Fibroblast of peridontal ligament (primary cell): Measurements from ENCODE around the gene SRA1.
A peak's percentile ranks its signal among the peaks of the same experiment; 100 is the strongest.
"Not testable (repeated sequence)": the region's sequence is repeated elsewhere in the genome, so short reads cannot be mapped to it uniquely, and the experiment has no call there.

ENCODE experiments used
- DNase-seq: peaks from one replicate; pipeline ENCODE4 v3.0.0-alpha.2; 2010; ENCODE audit errors: extremely low read depth

Gene SRA1

DNA sequence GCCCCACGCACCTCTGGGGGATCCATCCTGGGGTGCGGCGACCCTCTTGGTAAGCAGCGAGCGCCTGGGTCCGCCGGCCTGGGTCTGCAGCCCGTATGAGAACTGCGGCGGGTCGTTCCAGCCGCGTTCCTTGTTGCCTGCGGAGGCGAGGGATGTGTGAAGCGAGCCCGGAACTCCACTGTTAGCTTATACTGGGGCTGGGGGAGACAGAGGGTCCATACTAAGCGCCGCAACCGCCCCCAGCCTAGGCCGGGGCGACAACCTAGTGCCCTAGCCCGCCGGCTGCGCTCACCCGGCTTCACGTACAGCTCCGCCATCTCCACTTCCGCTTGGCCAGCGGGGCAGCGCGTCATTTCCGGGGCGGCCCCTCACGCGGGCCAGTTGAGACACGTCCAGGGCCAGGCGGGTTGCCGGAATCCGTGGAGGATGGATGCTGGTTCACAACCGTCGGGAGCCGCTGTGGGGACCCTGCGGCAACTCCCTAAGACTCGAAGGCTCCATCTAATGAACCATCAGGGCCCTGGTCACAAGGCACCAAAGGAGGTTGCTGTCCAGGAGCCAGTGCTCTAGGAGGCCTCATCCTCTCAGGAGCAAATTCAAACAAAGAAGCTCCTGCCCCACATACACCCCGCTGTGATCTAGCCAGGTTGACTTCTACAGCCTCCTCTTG, at the start of gene SRA1:
Gene SRA1, minus strand, starts transcription at position 338 of the 670 bp plus-strand sequence. Its CDS starts 21 bp downstream, at position 317.
- peak; percentile 86 for DNase-seq

DNA sequence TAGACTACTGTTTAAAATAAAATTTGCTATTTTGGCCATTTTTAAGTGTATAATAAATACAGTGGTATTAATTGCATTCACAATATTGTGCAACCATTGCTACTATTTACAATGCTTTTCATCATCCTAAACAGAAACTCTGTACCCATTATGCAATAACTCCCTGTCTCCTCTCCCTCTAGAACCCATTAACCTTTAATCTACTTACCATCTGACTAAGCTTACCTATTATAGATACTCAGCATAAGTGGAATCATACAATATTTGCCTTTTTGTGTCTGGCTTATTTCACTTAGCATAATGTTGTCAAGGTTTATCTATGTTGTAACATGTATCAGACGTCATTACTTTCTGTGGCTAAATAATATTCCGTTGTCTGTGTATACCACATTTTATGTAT, 49.8 kb upstream of the SRA1 start:
- no peak for DNase-seq

DNA sequence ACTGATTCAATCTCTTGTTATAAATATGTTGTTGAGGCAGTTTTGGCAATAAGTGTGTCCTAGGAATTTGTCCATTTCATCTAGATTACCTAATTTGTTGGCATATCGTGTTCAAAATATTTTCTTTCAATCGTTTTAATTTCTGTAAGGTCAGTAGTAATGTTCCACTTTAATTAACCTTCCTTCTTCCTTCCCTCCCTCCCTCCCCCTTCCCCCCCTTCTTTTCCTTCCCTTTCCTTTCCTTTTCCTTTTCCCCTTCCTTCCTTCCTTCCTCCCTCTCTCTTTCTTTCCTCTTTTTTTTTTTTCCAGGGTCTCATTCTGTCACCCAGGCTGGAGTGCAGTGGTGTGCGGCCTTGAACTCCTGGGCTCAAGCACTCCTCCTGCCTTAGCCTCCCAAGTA, 48.6 kb upstream of the SRA1 start:
- DNase-seq, result no peak

DNA sequence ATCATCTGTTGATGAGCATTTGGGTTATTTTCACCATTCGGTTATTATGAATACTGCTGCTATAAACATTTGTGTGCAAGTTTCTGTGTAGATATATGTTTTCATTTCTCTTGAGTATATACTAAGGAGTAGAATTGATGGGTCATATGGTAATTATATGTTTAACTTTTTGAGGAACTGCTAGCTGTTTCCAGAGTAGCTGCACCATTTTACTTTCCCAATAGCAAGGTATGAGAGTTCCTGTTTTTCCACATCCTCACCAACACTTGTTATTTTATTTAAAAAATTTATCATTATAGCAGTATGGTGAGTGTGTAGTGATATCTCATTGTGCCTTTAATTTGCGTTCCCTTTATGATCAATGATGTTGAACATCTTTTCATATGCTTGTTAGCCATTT, 46.5 kb upstream of the SRA1 start:
- no peak for DNase-seq

DNA sequence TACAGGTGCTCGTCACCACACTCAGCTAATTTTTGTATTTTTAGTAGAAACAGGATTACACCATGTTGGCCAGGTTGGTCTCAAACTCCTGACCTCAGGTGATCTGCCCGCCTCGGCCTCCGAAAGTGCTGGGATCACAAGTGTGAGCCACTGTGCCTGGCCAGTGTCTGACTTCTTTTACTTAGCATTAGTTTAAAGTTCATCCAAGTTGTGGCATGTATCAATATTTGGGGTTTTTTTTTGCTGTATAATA, 46.1 kb upstream of the SRA1 start:
- DNase-seq, result not testable (repeated sequence)

DNA sequence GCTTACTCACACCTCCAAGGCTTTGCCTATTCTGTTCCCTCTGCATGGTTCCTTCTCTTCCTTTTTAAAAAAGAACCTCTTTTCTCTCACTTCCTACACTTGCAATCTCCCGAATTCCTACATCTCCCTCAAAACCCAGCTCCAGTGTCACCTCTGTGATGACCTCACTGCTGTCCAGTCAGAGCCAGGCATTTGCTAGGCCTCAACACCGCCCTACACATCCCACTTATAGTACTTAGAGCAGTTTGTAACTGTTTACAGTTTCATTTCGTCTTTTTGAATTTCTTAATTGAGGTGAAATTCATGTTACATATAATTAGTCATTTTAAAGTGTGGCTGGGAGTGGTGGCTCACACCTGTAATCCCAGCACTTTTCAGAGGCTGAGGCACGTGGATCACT, 44.9 kb upstream of the SRA1 start:
- no peak for DNase-seq

DNA sequence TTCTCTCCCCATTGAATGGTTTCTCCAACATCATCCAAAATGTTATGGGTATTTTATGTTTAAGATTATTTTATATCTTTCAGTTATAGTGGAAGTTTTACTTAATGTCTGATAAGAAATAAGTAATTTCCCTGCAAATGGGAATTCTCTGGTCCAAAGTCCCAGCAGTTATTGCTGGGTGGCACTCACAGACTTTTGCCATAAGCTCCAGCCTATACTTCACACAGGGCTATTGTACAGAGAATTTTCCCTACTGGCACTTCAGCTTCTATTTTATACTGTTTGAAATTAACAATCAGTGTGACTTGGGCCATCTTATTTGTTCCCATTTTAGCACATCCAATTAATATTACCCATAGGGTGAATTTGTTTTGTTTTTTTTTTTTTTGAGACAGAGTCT, 42.8 kb upstream of the SRA1 start:
- DNase-seq, result no peak

DNA sequence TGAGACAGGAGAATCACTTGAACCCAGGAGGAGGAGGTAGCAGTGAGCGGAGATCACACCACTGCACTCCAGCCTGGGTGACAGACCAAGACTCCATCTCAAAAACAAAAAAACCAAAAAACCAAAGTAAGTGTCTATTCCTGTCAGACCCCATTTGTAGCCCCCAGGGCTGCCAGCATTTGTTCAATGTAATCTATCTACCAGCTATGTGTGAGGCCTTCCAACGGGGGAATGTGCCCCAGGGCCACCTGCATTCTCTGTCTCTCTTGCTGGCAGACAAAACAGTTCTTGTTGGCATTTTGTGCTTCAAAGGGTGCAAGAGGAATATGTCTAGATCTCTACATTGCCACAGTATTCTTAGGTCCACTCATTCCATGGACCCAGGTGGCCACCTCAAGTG, 41.6 kb upstream of the SRA1 start:
- no peak for DNase-seq

DNA sequence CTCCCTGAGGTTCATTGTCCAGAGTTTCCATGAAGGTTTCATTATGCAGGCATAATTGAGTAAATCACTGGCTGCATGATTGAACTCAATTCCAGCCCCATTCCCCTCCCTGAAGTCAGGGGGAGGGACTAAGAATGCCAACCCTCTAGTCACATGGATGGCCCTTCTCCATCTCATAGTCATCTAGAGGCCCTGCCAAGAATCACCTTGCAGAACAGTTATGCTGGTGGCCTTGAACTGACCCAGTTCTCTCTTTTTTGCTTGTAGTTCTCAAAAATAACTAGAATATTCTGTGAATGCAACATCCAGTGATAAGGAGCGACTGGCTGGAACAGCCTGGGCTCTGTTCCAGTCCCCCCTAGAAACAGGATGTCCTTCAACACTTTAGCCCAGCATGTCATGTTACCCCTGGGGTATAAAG, 39.1 kb upstream of the SRA1 start:
- no peak for DNase-seq

DNA sequence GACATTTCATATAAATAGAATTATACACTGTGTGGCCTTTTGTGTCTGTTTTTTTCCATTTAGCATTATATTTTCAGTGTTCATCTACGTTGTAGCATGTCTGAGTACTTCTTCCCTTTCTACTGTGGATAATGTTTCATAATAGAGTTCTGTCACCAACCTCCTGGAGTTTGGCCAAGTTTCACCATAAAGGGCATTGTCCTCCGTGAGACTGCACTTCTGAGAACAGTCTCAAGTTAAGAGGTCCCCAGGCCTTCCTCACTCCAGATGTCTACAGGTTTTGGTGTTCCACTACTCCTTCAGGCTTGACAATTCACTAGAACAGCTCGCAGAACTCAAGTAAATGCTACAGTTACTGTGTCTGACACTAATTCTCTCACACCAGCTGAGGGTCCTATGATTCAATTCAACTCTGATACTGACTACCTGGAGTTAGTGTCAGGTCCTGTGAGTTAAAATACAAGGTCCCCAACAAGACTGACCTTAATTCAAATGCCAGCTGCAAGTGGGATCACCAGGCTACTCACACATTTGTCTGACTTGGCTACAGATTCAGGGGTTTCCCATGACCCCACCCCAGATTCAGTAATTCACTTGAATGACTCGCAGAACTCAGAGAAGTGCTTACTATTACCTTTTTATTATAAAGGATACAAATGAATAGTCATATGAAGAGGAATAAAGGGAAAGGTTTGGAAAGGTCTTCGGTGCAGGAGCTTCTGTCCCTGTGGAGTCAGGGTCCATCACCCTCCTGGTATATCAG, 38.4 kb upstream of the SRA1 start:
- DNase-seq, result no peak

DNA sequence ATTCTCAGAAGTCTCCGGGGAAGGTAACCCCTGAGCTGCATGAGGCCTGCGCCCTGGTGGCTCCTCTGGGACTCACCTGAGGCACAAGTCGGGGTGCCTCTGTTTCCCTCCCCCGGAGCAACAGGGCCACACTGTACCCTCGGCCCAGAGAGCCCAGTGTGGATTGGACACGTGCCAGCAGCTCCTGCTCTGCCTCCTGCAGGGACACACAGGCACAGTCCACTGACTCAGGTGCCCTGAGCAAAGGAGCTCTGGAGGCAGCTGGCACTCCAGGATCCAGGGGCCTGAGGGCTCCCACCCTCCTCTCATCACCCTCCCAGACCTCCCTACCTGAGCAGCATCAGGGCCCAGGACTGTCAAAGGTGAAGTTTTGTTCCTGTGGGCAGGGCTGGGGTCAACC, 36.9 kb upstream of the SRA1 start:
- DNase-seq, result no peak

DNA sequence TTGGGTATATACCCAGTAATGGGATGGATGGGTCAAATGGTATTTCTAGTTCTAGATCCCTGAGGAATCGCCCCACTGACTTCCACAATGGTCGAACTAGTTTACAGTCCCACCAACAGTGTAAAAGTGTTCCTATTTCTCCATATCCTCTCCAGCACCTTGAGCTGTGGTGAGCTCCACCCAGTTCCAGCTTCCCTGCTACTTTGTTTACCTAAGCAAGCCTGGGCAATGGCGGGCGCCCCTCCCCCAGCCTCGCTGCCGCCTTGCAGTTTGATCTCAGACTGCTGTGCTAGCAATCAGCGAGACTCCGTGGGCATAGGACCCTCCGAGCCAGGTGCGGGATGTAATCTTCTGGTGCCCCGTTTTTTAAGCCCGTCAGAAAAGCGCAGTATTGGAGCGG, 35.8 kb upstream of the SRA1 start:
- not testable (repeated sequence) for DNase-seq

DNA sequence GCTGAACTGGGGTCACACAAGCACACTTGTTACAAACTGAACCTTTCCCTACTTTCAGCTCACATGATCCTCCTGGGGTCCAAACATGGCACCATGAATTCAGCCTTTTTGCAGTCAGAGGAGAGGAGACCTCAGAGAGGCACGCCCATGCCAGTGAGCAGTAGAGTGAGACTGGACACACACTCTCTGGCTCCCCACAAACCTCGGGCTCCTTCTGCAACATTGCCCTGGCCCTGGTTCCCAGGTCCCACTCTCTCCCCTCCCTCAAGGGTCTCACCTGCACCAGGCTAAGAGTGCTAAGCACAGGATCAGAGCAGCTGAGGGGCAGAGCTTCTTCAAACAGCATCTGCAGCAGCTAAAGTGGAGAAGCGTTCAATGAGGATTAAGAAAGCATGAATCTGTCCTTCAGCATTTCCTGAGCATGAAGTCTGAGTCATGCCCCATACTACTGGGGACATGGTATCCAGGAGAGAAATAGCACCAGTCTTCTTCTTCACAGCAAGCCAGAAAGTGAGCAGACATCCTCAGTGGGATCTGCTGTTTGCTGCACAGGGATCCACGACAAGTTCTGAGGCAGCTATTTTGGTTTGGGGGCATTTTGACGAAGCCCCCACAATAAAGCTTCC, 34.6 kb upstream of the SRA1 start:
- DNase-seq, result peak; percentile 22

DNA sequence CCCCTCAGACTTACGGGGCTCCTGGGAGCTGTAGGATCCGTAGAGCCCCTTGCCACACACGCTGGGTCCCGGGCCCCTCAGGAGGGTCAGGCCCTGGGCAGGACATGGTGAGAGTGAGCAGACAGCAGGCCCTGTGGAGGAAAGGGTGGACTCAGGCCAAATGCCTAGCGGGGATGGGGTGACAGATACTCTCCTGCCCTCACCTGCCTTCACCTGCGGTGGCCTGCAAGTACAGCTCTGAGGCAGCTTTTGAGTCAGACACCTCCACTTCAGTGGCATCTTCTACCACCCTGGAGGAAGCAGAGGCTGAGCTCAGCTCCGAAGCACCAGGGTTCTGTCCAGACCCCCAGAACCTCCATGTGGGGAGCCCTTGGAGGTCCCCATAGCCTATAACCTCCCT, 33.6 kb upstream of the SRA1 start:
- DNase-seq, result no peak

DNA sequence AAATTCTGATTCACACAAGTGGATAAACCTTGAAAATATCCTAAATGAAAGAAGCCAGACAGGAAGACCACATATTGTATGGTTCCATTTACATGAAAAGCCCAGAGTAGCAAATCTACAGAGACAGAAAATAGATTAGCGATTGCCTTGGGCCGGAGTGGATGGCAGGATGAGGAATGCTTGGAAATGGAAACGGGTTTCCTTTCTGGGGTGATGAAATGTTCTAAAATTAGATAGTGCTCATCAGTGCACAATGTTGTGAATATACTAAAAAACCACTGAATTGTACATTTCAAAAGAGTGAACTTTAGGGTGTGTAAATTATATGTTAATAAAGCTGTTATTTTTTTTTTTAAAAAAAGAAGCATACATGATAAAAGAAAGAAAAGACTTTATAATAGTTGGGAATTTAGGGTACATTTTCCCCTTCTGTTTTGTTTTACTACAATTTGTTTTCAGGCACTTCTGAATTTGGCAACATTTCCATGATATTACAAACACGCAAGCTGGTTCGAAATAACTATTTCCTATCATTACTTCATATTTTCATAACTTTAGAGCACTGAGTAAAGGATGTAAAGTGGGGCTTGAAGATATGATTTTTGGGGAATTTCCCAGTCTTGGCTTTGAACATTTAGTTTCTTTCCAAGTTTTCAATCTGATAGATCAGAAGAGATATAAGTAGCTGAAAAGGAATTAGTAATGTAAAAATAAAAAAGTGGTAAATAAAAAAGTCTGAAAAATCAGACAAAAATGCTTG, 31.2 kb upstream of the SRA1 start:
- peak; percentile 56 for DNase-seq

DNA sequence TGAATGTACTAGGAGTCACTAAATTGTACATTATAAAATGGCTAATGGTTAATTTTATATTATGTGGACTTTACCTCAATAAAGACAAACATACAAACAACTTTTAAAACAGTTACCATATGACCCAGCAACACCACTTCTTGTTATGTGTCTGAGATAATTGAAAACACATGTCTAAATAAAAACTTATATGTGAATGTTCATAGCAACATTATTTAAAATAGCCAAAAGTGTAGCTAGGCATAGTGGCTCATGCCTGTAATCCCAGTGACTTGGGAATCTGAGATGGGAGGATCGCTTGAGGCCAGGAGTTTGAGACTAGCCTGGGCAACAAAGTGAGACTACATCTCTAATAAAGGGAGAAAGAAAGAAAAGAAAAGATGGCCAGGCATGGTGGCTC, 30.2 kb upstream of the SRA1 start:
- peak; percentile 38 for DNase-seq

DNA sequence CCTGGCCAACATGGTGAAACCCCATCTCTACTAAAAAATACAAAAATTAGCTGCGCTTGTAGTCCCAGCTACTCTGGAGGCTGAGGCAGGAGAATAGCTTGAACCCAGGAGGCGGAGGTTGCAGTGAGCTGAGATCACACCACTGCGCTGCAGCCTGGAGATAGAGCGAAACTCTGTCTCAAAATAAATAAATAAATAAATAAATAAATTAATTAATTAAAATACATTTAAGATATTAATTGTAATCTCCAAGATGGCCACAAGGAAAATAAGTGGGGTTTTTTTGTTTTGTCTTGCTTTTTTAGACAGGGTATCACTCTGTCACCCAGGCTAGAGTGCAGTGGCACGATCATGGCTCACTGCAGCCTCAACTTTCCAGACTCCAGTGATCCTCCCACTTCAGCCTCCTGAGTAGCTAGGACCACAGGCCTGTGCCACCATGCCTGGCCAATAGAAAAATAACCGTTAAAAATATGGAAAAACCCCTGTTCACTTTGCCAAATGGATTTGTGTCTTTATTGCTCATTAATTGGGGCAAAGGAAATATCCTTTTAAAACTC, 22.0 kb upstream of the SRA1 start:
- not testable (repeated sequence) for DNase-seq

DNA sequence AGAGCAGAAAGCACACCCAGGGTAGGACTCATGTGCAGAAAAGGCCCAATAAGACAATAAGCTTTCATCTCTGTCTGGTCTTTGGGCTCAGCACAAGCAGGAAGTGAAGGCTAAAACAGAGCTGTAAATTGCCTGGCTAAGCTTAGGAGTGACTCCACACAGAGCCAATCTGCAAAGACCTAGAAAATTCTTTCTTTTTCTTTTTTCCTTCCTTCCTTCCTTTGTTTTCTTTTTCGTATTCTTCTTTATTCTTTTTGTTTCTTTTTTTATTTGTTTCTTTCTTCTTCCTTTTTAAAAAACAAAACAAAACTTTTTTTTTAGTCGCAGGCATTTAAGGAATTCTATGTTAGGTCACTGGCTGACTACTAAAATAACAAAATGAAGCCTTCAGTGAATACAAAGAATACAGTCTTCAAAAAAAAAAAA, 19.5 kb upstream of the SRA1 start:
- DNase-seq, result no peak

DNA sequence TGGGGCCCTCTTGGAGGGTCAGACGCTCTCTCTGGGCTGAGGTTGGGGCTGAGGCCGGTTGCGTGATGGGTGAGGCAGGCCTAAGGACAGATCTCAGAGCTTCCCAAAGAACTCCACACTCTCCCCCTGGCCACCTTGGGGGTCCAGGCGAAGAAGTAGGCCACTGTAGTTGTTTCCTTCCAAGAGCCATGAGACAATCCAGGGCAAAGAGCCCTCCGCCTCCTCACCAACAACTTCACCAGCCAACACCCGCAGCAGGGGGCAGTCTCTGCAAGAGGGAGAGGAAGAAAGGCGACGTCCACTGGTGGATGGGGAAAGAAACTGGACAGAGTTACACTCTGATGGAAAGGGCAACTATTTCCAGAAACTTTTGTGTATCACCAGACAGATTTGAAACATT, 18.0 kb upstream of the SRA1 start:
- peak; percentile 37 for DNase-seq

DNA sequence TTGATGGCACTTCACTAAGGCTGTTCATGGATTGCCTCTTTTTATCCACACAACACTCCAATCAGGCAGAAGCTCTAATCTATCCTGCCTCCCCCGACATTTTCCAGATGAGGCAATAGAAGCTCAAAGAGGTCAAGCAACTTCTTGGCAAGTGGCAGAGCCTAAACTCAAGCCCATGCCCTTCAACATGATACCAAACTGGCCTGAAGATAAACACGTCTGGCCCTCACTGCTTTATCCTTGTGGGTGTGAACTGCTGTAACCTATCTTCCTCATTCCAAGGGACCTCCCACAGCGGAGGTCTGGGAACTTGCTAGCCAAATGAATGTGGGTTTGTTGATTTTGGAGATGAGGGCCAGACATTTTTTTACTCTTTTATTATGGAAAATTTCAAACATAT, 16.9 kb upstream of the SRA1 start:
- no peak for DNase-seq

DNA sequence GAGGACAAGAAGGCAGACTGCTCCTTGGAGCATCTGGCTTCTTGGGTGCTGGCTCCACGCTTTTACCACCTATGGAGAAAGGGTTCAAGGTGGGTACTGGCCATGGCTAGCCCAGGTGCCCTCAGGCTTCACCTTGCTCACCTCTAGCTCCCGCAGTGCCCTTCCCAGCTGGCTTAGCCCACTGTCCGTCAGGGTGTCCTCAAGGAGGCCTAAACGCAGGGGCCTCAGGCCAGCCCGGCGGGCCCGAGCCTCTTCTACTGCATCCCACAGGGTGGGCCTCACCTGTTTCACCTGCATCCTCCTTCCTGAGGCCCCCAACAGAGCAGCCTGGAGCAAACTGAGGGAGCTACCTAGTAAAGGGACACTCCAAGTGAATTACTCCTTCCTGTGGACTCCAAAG, 16.4 kb upstream of the SRA1 start:
- DNase-seq, result no peak

DNA sequence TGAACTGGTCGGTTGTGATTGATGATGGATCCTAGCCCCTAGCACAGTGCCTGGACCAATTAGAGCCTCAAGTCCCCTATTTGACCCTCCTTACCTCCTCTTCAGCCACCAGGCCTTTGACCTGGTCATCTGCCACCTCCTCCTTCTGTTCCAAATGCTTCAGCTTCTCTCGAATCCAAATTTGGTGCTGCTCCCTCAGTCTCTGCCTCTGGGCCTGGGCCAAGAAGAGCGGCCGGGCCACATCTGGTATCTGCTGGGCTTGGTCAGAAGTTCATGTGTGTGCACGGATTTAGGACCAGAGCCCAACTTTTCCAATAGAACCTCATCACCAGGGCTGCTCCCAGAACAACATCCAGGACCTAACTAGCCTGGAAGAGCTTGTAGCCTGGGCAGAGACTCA, 13.8 kb upstream of the SRA1 start:
- no peak for DNase-seq
